ENCODE measurements around the gene TLL2. TPM values are rescaled to one million over a fixed set of nuclear protein-coding genes. Genes with fewer than 3 reads are reported as not detected.

The TLL2 gene
- total RNA-seq, 2 experiments from 2014 or later = 0.05 TPM; not detected in 1

DNA sequence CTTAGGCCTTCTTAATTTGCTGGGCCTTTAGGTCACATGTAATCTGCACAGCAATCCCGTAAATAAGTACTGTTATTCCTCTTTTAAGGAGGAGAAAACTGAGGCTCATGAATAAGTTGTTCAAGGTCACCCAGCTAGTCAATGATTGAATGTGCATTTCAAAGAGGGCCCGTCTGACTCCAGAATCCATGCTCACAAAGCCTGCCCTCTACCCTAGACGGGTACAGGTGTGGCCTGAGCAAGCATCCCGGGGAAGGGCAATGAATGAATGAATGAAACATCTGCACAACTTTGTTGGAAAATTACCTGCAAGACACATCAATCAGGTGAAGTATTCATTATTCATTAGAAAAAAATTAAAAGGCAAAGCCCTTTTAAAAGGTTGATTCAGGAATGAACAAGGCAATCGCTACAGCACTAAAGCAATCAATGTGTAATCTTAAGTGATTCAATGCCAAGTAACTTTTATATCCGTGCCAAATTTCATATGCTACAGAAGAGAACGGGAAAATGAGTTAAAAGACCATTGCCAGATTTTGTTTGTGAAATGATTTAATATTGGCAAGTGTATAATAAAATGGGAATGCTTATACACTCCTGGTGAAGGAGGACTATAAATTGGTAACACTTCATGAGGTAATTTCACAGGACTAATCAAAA lies 61.1 kb downstream of the TLL2 start:
- Mint-ChIP-seq H3K27ac (no peak overlapping the region), H3K4me1 (ENCODE audit: low read depth) (no peaks in the 10 kb centered on the region), H3K27me3 (peaks cover 8% of the 10 kb centered on the region), H3K4me3 (no peak overlapping the region), H3K9me3 (no peaks in the 10 kb centered on the region), H3K36me3 (no peaks in the 10 kb centered on the region)
- ChIA-PET POLR2A (no interaction called here), CTCF (interaction anchor here (1.0 kb wide), 1 partner anchor 82 kb away, joined by 3 read pairs; no protein-coding TSS in a partner anchor)
- no peak for DNase-seq
- intact Hi-C loops (cut with micrococcal nuclease) = no loop called here

DNA sequence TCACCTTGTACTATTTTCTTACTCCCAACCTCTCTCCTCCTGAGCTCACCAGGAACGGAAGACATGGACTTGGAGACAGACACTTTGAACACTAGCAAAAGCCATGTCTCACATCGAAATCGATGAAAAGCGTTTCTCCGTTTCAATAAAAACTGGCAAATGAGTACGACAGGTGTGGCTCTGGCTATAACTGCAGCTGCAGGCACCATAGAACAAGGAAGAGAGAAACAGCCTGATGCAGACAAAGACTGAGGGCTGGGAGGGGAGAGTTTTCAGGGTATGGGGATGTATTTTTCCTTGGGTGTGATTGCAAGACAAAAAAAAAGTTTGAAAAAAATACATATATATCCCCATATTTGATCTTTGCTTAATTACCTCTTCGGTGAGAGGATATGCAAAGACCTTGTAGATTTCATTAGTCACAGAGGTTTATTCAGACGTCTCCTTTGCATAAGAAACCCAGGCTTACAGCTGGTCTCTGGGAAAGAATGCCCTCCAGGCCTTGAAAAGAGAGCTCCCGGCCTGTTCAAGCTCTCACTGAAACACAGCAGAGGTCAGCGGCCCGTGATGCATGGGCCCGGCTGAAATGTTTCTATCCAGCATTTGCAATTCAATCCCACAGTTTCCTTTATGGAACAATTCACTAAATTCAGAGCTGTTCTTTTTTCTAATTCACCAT lies 63.1 kb downstream of the TLL2 start:
- ChIA-PET POLR2A (no interaction called here), CTCF (no interaction called here)
- intact Hi-C loops (cut with micrococcal nuclease) = no loop called here
- no peaks in the 10 kb centered on the region for H3K36me3 Mint-ChIP-seq
- no peak overlapping the region for H3K4me3 Mint-ChIP-seq
- H3K4me1 Mint-ChIP-seq (ENCODE audit: low read depth) = no peaks in the 10 kb centered on the region
- peaks cover 16% of the 10 kb centered on the region for H3K27me3 Mint-ChIP-seq
- DNase-seq = no peak
- no peak overlapping the region for H3K27ac Mint-ChIP-seq
- H3K9me3 Mint-ChIP-seq = no peaks in the 10 kb centered on the region

DNA sequence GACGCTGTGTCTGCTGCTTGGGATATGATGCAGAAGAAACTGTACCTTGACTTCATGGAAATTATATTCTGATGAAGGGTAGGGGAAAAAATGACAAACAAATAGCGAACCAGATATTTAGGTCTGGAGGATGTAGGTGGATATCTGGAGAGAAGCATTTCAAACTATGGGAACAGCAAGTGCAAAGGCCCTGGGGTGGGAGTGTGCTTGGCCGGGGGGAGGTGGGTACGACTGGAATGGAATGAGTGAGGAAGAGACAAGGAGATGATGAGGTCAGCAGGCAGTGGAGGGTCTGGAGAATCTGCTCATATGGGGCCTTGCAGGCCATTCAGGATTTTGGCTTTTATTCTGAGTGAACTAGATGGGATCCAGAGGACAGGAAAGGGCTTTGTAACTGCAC lies 65.2 kb downstream of the TLL2 start:
- Mint-ChIP-seq H3K4me1 (ENCODE audit: low read depth) (no peaks in the 10 kb centered on the region), H3K27ac (no peak overlapping the region), H3K4me3 (no peak overlapping the region), H3K27me3 (peaks cover 22% of the 10 kb centered on the region), H3K9me3 (no peaks in the 10 kb centered on the region), H3K36me3 (no peaks in the 10 kb centered on the region)
- no peak for DNase-seq
- intact Hi-C loops (cut with micrococcal nuclease) = no loop called here
- ChIA-PET POLR2A (no interaction called here), CTCF (no interaction called here)

DNA sequence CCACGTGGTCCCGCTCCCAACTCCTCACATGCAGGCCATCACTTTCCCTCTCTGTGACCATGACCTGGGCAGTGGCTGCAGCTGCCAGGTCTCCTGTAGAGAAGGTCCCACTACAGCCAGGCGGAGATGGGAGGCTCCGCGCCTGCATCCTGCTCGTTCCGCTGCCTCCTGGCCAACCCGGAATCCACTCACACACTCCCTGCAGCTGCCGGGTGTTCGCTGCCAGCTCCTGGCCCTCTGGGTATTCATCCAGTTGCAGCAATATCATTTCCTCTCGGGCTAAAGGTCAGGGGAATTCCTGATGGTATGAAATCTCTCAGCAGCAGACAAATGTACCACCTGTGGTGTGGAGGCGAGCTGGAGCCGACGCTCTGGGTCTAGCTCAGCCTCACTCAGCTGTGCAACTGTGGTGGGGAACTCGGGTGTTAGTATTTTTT lies 65.7 kb downstream of the TLL2 start:
- H3K4me1 Mint-ChIP-seq (ENCODE audit: low read depth) = no peaks in the 10 kb centered on the region
- no peak overlapping the region for H3K27ac Mint-ChIP-seq

DNA sequence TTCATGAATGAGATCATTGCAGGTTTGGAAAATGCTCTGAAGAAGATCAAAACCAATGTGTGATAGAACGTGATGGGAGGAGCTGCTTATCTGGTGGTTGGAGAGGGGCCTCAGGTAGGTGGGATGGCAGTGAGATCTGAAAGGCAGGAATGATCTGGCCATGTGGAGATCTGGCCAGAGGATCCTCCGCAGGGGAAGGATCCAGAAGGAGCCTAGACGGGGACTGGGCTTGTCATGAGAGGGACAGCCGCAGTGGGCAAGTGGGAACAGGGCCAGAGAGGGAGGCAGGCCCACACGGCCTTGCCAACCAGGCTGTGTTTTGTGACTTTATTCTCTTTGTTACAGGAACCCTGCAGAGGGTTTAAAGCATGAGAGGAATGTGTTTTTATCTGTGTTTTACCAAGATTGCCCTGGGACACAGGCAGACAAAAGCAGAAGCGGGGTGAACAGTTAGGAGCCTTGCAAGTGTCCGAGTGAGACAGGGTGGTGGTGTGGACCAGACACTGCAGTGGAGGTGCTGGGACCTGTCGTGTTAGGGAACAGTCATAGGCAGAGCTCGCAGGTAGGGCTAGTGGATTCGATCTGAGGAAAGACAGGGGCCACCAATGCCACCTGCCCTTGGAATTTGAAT lies 66.6 kb downstream of the TLL2 start:
- ChIA-PET CTCF (no interaction called here), POLR2A (no interaction called here)
- Mint-ChIP-seq H3K36me3 (no peaks in the 10 kb centered on the region), H3K27ac (no peak overlapping the region), H3K9me3 (no peaks in the 10 kb centered on the region), H3K4me3 (no peak overlapping the region), H3K27me3 (peaks cover 22% of the 10 kb centered on the region), H3K4me1 (ENCODE audit: low read depth) (no peaks in the 10 kb centered on the region)
- intact Hi-C loops (cut with micrococcal nuclease) = no loop called here
- DNase-seq = no peak

More for the DNA sequence above, 65.7 kb downstream of the TLL2 start:
- intact Hi-C loops (cut with micrococcal nuclease) = no loop called here
- H3K9me3 Mint-ChIP-seq = no peaks in the 10 kb centered on the region
- H3K4me3 Mint-ChIP-seq = no peak overlapping the region
- no peaks in the 10 kb centered on the region for H3K36me3 Mint-ChIP-seq
- peaks cover 22% of the 10 kb centered on the region for H3K27me3 Mint-ChIP-seq
- ChIA-PET CTCF (no interaction called here), POLR2A (no interaction called here)
- DNase-seq = no peak

DNA sequence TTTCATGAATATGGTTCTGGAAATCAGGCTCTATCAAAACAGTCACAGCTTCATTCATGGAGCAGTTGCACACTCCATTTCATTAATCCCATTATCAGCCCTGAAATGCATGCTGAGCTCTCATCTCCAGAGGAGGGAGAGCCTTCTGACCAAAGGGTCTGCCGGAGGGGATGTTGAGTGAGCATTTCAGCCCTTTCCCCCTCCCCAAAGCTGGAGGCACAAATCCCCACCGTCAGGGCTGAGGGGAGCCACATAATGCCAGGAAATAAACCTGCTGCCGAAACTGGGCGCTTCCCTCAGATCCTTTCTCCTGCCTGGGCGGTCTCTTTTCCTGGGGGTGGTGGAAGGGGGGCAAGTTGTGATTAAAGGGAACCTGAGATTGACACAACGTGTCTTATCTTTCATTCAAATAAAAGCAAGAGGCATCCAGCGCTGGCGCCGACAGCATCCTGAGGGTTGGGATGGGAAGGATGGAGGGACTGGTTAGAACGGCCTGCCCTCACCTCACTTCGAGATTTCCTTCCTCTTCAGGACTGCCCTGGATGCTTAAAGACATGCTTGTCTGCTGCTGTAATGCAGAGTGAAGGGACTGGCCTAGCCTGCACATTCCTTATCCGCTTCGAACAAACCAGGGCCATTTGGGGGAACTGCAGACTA lies 71.6 kb downstream of the TLL2 start:
- no peak overlapping the region for H3K27ac Mint-ChIP-seq
- H3K9me3 Mint-ChIP-seq = peaks cover 2% of the 10 kb centered on the region
- H3K27me3 Mint-ChIP-seq = peaks cover 18% of the 10 kb centered on the region
- CTCF ChIA-PET = no interaction called here
- no peak overlapping the region for H3K4me3 Mint-ChIP-seq
- no peak for DNase-seq
- H3K4me1 Mint-ChIP-seq (ENCODE audit: low read depth) = no peaks in the 10 kb centered on the region
- H3K36me3 Mint-ChIP-seq = no peaks in the 10 kb centered on the region
- intact Hi-C loops (cut with micrococcal nuclease) = no loop called here
- POLR2A ChIA-PET = no interaction called here

DNA sequence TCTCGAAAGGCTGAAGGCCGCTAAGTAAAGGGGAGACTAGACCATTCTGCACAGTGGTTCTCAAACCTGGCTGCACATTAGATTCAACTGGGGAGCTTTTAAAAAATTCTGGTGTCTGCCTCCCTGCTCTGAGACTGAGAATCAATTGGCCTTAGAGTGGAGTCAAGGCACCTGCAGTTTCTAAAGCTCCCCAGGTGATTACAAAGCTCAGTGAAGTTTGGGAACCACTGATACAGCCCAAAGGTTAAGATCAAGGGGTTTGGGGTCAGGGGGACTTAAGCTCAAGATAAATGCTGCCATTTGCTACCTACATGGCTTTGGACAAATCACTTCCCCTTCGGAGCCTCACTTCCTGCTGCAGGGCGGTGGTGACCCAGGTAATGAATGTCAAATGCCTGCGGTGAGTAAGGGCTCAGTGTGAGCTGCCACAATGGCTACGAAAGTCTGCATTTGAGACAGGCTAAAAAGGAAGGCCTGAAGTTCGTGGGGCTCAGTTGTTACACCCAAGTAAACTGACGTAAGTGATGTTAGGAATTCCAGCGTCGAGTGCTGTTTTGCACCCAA lies 72.3 kb downstream of the TLL2 start:
- Mint-ChIP-seq H3K27ac (no peak overlapping the region), H3K4me3 (no peak overlapping the region), H3K27me3 (peaks cover 11% of the 10 kb centered on the region), H3K9me3 (peaks cover 2% of the 10 kb centered on the region), H3K4me1 (ENCODE audit: low read depth) (no peaks in the 10 kb centered on the region), H3K36me3 (no peaks in the 10 kb centered on the region)
- CTCF ChIA-PET = no interaction called here
- intact Hi-C loops (cut with micrococcal nuclease) = no loop called here
- DNase-seq = no peak
- POLR2A ChIA-PET = no interaction called here

DNA sequence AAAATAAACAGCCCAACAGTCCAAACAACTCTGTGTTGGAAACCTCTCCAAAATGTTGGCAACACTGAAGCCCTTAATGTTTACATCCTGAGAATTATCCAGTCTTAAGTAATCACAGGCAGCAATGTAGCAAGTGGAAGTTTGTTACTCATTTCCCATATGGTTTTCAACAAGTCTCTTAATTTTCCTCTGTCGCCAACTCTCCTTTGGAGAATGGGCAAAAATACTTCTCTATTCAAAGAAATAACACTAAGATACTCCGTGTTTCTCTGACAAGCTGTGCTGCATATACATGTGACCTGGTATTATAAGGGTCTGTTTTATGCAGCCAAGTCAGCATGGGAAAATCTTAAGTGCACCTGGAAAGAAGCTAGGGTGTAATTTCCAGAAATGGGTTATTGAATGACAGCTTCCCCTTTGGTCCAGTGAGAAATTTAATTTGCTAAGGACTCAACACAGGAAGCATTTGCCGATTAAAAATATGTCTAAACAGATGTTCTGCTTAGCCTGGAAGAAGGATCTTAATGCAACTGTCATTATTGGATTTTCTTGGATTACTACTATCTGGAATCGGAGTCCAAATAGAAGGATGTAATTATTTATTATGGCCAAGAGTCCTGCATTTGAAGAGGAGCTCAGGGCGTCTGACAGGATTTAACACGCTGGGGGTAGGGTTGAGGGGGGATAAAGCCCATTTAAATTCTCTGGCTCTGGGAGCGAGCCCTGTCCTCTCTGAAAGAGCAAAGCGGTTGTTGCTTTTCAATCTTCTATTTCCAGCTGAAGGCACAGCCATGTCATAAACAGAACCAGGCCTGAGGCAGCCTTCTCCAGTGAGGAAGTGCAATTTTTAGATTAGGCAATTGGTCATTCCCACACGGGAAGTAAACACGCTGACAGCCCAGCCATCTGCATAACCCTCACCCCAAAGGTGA lies 73.1 kb downstream of the TLL2 start:
- Mint-ChIP-seq H3K9me3 (peaks cover 4% of the 10 kb centered on the region), H3K27ac (no peak overlapping the region), H3K36me3 (no peaks in the 10 kb centered on the region), H3K4me3 (no peak overlapping the region), H3K4me1 (ENCODE audit: low read depth) (no peaks in the 10 kb centered on the region), H3K27me3 (peaks cover 10% of the 10 kb centered on the region)
- intact Hi-C loops (cut with micrococcal nuclease) = no loop called here
- CTCF ChIA-PET = no interaction called here
- POLR2A ChIA-PET = no interaction called here
- DNase-seq = no peak

DNA sequence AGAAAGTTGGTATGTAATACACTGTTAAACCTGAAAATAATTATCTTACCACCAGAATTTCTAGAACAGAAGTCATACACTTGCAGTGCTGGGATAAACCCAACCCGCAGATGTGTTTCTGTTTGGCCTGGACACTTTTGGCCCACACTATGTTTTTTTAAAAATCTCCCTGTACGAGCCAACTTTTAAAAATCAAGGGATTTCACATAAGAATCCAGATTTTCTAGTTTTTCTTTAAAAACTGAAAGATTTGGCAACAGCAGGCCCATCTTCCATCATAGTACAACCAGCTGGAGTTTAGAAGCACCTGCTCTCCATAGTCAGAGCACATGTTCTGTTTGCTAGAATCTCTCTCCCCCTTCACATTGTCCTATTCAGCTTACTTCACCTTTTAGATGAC lies 74.0 kb downstream of the TLL2 start:
- ChIA-PET CTCF (no interaction called here), POLR2A (no interaction called here)
- Mint-ChIP-seq H3K27me3 (peaks cover 4% of the 10 kb centered on the region), H3K36me3 (no peaks in the 10 kb centered on the region), H3K27ac (no peak overlapping the region), H3K4me1 (ENCODE audit: low read depth) (no peaks in the 10 kb centered on the region), H3K9me3 (peaks cover 4% of the 10 kb centered on the region), H3K4me3 (no peak overlapping the region)
- intact Hi-C loops (cut with micrococcal nuclease) = no loop called here
- DNase-seq = no peak

DNA sequence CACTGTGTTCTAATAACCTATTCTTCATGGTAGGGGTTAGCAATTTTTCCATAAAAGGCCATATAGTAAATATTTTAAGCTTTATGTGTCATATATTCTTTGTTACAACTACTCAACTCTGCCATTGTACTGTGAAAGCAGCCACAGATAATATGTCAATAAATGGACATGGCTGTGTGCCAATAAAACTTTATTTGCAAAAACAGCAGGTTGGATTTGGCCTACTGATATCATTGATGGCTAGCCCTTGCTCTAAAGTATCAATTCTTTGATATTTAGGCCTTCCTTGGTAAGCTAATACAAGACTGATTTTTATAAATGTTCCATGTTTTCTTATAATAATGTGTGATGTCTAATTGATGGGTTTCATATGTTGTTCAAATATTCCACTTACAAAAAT lies 77.7 kb downstream of the TLL2 start:
- Mint-ChIP-seq H3K4me1 (ENCODE audit: low read depth) (no peaks in the 10 kb centered on the region), H3K9me3 (peaks cover 4% of the 10 kb centered on the region), H3K27ac (no peak overlapping the region), H3K4me3 (no peak overlapping the region), H3K27me3 (peaks cover 6% of the 10 kb centered on the region), H3K36me3 (no peaks in the 10 kb centered on the region)
- intact Hi-C loops (cut with micrococcal nuclease) = no loop called here
- POLR2A ChIA-PET = no interaction called here
- CTCF ChIA-PET = no interaction called here
- no peak for DNase-seq

DNA sequence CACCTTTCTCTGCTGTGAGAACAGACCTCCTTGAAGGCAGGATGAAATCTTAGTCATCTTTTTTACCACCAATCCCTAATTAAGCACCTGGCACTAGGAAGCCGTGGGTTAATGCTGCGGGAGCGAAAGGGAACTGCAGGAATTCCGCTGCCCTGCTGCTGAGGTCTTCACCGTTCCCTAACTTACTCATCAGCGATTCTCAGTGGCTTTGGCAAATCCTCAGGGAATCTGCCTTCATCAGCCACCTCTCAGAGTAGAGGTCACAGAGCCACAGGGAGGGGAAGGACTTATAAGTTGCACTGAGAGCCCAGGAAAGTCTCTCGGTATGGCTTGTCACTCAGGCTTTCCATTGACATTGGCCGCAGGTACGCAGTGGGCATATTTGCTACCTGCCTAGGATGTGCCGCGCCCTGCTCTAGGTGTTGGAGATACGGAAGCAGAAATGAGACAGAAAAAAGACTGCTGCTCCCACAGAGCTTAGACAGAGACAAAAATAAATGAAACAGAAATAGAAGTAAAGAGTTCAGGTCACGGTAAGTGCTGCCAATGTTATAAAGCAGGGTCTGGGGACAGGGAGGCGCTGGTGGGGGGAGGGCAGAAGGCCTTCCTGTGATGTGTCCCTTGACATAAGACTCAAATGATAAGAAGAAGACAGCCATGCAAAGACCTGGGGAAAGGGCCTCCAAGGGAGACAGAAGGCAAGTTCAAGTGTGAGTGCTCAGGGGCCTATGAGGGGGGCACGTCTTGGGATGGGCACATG lies 82.3 kb downstream of the TLL2 start:
- H3K9me3 Mint-ChIP-seq = peaks cover 2% of the 10 kb centered on the region
- H3K36me3 Mint-ChIP-seq = no peaks in the 10 kb centered on the region
- no peak overlapping the region for H3K4me3 Mint-ChIP-seq
- H3K4me1 Mint-ChIP-seq (ENCODE audit: low read depth) = no peaks in the 10 kb centered on the region
- no peak for DNase-seq
- no peak overlapping the region for H3K27ac Mint-ChIP-seq
- intact Hi-C loops (cut with micrococcal nuclease) = no loop called here
- ChIA-PET POLR2A (no interaction called here), CTCF (no interaction called here)
- H3K27me3 Mint-ChIP-seq = peaks cover 16% of the 10 kb centered on the region

All from activated CD4-positive, alpha-beta memory T cell treated with anti-CD3 and anti-CD28 coated beads for 36 hours (primary cell).